8988T (cell line): ENCODE measurements around the gene WNT2.

Experiments
- DNase-seq: peaks from one replicate; pipeline ENCODE4 v3.0.0; 2011

The WNT2 gene

DNA sequence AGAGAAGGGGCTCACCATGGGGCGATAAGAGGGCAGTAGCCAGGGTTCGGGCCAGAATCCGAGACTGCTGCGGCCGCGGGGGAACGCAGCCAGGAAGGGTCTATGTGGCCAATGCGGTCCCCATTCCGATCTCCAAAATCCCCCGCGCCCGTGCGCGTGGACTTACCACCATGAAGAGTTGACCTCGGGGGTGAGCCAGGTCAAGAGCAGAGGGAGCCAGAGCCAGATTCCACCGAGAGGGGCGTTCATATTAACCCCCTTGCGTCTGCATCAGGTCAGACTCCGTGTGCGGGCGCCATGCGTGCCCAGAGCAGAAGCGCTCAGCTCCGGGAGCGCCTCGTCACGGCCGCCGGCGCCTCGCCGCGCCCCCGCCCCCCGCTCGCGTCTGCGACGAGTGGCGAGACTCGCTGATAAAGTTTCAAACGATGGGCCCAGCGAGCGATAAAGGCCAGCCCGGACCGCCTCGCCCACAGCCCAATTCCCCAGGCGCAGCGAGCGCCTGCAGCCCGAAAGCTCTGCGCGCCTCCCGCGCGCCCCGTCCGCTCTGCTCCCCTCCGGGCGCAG, at the start of gene WNT2:
TSS of gene WNT2 (minus strand) at position 318 of the 564 bp plus-strand sequence. CDS start at position 249, 69 bp downstream.
- DNase-seq, result no peak

DNA sequence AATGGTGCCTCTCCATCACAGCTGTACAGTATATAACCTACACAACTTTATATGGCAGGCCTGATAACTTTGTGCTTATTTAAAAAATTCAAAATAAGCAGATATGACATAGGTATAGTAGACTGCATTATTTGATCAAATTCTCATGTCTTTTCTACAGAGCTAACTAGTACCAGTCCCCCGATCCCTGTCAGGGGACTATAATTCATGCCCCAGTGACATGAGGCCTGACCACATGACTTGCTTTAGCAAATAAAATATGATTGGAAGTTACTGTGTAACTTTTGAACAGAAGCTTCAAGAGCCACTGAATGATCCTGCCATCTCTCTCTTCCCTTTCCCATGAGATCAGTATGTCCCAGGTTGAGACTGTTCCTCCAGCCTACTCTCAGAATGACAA, 49.2 kb upstream of the WNT2 start:
- no peak for DNase-seq

DNA sequence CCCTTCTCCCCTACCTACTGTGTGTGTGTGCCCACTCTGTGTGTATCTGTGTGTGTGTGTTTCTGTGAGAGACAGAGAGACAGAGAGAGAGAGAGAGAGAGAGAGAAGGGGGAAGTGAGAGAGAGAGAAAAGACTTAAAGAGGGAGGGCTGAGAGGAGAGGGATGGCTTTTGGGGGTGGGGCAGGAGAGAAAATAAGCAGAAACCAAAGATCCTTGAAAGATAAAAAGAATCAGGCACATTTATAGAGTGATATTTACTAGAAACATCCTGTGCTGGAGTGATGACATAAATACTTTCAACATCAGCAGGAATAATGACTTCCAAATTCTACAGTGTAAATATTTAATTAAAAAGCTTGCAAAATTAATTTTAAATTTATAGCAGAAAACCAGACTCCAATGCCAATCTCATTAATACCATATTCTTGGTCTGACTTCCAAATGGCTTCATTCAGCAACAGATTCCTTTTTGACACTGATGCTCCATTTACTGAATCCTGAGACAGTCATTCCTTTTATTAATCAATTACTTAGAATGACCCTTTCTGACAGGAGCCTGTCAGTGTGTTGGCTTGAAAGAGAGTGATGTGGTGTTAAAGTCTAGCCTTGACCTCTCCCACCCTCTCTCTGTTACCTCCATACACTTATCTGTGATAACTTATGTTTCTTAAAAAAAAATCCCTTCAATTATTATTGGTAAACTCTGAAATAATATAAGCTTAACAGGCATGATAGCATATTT, 41.7 kb upstream of the WNT2 start:
- no peak for DNase-seq

DNA sequence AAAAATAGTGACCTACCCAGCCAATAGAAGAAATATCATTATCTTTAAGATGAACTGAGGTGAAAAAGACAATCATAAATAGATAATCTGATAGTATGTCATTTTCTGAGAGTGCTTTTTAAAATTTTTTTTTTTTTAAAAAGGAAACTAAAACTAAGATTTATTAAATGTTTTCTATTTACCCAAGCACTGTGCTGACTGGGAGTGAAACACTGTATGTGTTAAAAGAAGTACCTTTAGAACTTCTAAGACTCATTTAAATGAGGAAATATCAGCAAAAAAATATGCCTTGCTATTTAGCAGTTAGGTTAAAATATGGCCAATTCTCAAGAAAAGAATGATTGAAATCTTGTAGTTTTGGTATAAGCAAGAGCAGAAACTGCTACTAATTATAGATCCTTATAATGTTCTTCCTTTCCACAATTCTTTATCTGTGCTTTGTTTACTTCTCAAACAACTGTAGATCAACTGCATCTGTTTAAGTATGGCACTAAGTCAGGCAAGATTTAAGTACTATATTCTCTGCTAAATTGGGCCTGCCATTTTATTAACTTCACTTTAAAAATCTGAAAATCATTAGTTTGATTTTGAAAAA, 39.5 kb upstream of the WNT2 start:
- no peak for DNase-seq

DNA sequence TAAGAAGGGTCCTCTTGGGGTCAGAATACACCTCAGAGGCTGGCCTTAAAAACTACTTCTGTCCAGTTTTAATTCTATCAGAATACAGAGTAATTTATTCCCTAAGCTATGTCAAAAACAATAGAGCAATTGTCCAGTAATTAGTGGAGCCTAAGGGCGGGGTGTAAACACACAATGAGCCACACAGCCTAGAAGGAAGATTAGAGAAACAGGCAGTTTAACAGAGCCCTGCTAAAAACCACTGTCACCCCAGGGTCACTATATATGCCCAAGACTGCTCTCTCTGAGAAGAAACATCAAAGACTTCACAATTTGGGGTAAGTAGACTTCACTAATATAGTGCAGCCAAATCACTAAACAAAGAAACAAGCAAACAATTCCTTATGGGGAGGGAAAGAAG, 27.2 kb upstream of the WNT2 start:
- no peak for DNase-seq

DNA sequence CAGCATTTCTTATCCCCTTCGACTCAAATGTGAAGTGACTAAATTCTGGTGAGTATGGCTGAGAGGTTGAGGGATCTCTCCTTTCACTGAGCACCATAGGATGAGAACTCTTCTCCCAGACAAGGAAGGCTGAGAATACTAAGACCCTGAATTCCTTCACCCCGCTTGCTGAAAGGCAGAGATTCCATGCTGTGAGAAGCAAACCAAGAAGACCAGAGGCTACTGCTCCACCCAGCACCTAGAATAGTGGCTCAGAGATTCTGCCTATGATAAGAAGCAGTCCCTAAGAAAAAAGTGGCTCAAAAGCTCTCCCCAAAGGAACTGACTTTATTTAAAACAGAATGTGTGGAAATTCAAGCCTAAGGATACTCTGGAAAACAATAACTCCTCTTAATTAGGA, 26.7 kb upstream of the WNT2 start:
- no peak for DNase-seq

DNA sequence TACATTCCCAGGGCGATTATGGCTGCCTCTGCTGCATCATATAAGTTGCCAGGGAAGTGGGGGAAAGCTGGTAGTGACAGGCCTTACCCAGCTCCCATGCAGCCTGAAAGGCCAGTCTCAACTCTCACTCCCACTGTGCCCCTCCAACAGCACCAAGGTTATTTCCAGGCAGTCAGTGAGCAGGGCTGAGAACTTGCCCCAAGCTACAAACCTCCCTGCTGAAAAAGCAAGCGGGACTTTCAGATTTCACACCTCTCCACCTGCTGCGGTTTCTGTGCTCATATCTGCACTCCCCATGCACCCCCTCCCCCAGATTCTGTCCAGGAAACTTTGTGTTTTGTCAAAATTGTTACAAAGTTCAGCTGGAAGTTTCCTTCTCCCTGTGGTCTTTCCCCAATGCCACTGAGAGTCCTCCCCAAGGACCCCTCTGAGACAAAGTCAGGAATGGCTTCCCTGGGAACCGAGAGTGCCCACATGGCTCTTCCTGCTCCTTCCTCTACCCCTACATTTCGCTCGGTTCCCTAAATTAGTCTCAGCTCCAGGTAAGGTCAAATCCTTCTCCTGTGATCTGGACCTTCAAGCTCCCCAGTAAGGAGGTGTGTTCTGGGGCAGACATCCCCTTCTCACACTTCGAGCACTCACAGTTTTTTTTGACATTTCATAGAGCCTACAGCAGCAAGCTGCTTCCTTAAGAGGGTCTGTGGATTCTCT, 25.3 kb upstream of the WNT2 start:
- DNase-seq, result no peak

DNA sequence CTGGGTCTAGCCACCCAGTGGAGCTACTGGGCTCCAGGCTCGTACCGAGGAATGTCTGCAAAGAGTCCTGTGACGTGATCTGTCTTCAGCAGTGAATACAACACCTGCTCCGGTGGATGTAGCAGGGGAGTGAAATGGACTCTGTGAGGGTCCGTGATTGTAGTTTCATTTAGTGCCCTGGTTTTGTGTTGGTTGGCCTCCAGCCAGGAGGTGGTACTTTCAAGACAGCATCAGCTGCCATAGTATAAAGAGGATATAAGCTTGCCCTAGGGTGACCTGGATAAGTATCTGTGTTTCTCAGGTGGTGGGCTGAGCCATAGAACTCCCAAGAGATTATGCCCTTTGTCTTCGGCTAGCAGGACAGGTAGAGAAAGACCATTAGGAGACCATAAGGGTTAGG, 24.6 kb upstream of the WNT2 start:
- no peak for DNase-seq

DNA sequence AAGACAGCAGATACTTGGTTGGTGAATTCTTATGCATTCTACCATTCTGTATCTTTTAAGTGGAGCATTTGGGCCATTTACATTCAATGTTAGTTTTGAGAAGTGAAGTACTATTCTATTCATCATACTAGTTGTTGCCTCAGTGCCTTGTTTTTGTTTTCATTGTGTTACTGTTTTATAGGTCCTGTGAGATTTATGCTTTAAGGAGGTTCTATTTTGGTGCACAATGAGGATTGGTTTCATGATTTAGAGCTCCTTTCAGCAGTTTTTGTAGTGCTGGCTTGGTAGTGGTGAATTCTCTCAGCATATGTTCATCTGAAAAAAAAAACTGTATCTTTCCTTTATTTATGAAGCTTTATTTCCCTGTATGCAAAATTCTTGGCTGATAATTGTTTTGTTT, 23.3 kb upstream of the WNT2 start:
- no peak for DNase-seq

DNA sequence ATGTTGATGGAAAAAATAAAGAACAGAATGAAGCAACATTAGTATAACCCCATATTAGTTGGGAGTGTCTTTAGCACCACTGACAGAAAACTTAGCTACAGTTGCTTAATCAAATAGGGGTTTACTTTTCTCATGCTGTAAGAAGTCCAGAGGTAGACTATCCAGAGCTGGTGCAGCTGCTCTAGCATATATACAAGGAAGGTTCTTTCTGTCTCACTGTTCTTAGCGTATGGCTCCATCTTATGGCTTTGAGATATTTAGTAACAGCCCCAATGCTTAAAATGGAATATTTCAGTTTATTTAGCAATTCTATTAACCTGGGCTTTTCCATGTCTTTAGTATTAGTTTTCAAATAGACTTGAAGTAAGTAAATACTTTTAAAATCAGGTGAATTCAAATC, 15.2 kb upstream of the WNT2 start:
- DNase-seq, result no peak

DNA sequence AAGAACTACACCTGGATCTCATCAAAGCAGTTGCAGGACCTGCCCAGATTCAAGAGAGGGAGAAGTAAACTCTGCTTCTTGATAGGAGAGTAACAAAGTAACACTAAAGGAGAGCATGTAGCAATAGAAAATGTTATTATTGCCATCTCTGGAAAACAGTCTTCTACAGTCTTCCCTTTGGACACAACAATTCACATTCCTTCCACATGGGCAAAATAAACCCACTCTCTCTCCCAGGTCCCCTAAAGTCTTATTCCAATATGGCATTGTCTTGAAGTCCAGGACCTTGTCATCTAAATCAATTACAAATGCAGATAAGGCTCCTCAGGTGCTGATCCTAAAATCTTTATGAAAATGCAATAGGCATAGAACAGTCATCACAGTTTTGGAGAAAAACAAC, 10.3 kb upstream of the WNT2 start:
- DNase-seq, result no peak

DNA sequence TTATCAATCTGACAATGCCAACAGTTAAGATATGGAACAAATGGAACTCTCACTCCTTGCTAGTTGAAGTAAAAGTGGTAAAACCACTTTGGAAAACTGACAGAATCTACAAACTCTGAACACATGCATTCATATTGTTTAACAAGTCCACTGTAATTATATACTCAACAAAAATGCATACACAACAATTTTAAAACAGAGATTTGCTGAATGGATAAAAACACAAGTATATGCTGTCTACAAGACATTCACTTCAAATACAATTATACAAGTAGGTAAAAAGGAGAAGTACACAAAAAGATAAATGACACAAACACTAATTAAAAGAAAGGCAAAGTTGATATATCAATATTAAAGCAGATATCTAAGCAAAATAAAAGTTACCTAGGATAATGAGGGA, 9.2 kb upstream of the WNT2 start:
- DNase-seq, result no peak

DNA sequence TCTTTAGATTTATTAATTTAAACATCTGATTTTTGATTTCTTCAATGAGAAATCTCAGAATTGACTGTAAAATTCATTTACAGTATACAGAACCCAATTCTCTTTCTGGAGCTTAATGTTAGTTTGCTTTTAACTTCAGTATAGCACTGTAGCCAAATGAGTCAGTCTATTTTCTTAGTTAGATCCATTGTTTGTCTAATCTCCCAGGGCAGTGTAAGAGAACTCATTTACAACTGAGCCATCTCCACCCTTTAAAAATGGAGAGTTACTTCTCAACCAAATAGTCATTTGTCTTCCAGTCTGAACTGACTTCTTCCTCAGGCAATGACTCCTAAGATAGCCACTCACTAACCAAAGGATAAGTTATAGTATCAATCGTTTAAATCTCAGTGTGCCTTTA, 3.0 kb upstream of the WNT2 start:
- no peak for DNase-seq

DNA sequence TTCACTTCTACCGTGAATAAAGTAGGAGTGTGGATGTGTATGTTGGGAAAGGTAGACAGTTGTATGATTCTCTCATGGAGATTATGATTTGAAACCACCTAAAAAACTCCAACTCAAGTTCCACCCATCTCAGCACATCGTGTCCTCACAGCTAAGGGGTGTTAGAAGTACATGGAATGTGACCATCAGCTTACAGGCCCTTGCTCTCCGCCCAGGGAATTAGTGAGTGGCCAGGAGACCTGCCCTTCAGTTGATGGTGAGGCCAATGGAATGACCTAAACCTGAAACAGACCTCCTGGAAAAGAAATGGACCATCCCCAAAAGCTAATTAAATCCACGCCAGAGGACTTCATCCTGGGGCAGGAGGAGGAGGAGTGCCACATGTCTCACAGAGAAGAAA, 2.1 kb upstream of the WNT2 start:
- no peak for DNase-seq

DNA sequence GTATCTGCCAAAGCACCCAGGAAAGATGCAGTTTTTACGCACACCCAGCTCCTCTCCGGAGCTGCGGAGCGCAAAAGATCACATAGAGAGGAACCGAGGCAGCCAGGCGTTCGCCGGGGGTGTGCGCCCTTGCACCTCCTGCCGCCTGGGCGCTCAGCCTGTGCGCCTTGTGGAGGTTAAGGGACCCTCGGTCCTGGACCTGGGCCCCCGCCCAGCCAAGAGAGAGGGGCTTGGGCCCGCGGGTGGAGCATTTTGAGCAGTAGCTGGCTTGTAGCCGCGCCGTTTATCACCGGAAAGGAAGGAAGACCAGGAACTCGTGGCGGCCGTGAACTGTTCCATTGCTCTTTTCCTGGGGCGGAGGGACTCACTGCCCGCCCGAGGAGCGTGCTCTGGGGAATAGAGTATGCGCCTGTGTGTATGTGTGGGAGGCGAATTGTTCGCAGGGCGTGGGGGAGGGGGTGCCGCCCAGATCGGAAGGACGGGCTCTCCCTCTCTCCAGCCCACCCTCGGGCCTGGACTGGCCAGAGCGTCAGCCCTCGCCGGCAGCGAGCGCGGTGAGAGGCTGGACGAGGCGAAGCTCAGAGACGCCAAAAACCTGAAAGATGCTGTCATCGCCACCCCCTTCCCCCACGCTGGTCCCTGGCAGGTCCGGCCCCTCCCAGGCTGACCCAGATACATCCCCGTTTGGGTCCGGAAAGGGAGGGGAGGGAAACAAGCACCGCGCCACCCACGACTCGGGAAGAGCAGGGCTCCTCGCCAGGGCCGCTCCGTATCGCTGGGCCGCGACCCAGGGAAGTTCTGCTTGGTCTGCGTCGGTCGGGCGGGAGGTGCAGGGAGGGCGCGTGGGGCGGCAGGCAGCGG, 1.2 kb upstream of the WNT2 start:
- peak; percentile 37 for DNase-seq

DNA sequence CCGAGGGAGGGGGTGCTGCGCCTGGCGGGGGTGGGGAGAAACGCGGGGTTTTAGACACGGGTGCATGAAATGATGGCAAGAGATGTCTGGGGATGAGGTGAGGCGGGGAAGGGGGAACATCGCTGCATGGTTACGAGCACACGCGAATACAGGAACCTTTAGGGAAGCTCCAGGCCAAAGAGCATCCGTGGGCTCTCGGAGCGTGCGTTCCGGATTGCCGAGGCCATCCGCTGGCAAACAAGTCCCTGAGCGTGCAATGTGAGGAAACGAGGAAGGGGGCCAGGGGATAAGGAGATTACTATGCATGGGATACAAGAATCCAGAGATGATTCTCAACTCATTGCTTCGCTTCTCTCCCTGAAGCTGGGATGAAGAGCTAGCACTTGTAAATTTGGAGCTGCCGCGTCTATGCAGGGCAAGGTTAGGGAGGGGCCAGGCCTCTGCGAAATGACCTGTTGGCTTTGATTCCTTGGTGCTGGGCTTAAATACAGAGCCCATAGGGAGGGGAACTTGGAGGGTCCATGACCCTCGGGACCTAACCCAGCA, 520 bp upstream of the WNT2 start:
- no peak for DNase-seq

DNA sequence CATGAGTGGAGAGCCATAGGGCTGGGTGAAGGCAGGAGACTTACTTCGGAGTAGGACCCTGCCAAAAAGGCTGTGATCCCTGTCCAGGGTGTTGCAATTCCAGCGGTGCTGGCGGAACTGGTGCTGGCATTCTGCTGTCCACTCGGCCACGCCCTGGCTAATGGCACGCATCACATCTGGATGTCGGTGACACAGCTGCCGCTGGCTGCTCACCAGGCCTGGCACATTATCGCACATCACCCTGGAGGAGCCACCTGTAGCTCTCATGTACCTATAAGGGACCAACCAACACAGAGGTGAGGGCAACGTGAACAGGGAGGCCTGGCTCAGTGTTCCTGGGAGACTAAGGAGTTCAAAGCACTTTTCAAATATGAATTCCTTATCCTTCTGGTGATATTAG, 2.3 kb downstream of the WNT2 start:
- DNase-seq, result no peak

DNA sequence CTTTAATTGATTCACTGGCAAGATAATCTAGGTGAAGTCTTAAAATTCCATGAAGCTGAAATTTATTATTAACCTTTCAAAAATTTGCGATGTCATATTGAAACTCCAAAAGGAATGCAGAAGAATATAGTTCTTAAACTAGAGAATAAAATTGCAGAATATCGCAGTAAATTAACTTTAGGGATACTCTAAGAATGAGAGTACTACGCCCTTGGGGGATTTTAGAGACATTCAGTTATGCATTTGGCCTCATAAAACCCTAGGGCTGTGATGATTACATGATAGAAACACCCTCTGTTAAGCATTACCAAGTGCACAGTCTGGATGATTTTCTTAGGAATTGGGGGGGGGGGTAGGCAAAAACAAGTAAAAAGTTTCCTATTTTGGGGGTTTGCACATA, 3.7 kb downstream of the WNT2 start:
- DNase-seq, result no peak

DNA sequence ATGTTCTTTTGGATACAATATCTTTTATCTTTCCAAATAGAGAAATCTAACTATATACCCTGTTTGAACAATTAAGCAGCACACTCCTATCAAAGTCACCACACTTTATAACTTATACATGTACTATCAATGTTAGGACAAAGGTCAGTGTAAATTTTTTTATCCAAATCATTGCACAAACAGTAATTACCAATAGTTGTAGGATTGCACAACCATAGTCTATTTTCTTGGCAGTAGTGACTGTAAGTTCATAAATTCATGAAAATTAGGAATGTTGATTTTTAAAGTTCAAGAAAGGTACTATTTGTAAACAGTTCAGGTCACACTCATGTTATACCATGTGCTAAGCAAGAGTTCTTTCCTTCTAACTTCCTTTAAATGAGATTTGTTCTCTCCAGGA, 9.3 kb downstream of the WNT2 start:
- no peak for DNase-seq

DNA sequence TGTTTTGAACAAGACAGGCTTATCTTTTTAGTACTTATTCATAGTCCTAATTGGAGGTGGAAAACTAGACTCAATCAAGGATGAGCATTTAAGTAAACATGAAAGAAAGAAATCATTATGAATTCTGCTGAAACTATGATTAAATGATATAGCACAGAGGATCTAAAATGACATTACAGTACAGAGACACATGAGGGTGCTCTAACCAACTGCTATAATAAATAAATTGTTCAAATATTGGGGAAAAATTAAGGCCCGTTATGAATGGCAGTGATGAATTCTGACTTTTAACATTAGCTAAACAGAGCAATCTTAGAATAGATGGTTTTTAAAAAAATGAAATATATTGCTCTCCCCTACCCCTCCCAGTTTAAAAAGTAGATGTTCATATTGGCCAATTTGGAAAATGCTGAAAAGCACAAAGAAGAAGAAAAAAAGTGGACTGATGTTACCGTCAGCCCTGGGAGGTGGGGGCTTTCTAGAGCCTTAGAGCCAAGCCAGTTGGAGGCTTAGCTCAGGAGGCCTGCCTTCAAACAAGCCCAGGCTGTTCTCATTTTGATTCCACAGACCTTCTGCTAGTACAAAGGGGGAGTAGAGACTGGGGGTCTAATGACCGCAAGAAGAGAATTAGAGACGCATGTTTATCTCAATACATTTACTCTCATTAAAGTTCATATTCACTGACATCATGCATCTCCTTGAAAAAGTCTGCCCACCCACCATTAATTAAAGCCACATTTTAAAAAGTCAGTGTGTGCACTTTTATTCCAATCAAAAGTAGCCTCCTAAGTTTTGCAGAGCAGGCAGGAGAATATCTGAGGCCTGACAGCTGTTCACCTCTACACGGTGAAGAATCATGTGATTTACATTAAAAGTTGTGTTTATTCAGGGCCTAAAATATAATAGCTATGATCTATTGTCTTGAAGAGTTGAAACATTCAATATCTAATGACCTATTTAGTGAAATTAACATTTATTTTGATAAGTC, 10.0 kb downstream of the WNT2 start:
- no peak for DNase-seq

DNA sequence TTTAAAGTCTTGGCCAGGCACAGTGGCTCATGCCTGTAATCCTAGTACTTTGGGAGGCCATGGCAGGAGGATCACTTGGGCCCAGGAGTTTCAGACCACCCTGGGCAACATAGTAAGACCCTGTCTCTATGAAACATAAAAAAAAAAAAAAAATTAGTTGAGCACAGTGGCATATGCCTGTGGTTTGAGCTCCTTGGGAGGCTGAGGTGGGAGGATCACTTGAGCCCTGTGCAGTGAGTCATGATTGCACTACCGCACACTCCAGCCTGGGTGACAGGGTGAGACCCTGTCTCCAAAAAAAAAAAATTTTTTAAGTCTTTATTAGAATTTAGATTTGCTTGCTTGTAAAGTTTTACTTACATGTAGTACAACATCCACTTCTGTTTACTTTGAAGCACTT, 14.0 kb downstream of the WNT2 start:
- DNase-seq, result no peak

DNA sequence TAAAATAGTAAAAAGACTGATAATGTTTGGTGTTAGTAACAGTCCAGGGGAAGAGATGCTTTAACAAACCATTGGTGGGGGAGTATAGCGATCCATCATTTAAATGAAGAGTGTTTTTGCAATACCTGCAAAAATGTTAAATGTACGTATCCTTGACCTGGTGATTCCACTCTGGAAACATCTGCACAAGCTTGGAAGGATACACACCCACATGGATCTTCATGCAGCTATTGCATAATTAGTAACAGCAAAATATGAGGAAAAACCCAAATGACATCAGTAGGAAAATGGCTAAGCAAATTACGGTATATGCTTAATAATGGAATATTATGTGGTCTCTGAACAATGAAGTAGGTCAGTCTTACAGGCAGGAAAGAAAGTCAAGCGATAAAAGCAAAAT, 20.5 kb downstream of the WNT2 start:
- DNase-seq, result no peak
